H1 (cell line): ENCODE data around the gene NEDD8. TPM values are rescaled to one million over a fixed set of nuclear protein-coding genes. Genes with fewer than 3 reads are reported as not detected.

Source experiments
- CTCF ChIA-PET: fragments of 300-600 bp; sonication (Branson Sonifier 250); formaldehyde crosslinking; loops from one replicate; lab custom pipeline; 2021; ENCODE audit not compliant: partially characterized antibody; lab: Charles Lee
- POLR2A ChIA-PET: fragments of 300-600 bp; sonication (Branson Sonifier 250); formaldehyde crosslinking; loops from one replicate; lab custom pipeline; 2021; ENCODE audit warnings: inconsistent platforms; ENCODE audit not compliant: partially characterized antibody; lab: Charles Lee
- DNase-seq, 2 experiments: peaks; one replicate each; pipeline versions ENCODE4 v3.0.0 to v3.0.0-alpha.2; 2010 to 2022; ENCODE audit warnings: low spot score in 2 of 2, low read depth in 1 of 2, mixed read lengths in 1 of 2
- FAIRE-seq: peaks from 2 replicates; lab custom pipeline; 2011; peaks lifted over from hg19 to GRCh38; lab: Jason Lieb, UNC
- H2AFZ ChIP-seq: 2 replicates; pipeline ENCODE4 v1.8.1; 2012; ENCODE audit warnings: low read length, inconsistent platforms
- H2AK5ac ChIP-seq: 2 replicates; pipeline ENCODE4 v1.6.1; 2013; ENCODE audit warnings: low read depth, low read length
- H2BK120ac ChIP-seq: replicated peaks from 2 replicates; pipeline ENCODE3; 2013; ENCODE audit warnings: low read depth, low read length, inconsistent platforms
- H2BK12ac ChIP-seq: 2 replicates; pipeline ENCODE4 v1.6.1; 2013; ENCODE audit warnings: low read depth, low read length
- H2BK15ac ChIP-seq: 2 replicates; pipeline ENCODE4 v1.6.1; 2013; ENCODE audit warnings: low read length
- H2BK20ac ChIP-seq: 2 replicates; pipeline ENCODE4 v1.6.1; 2013; ENCODE audit warnings: low read length
- H2BK5ac ChIP-seq: 2 replicates; pipeline ENCODE4 v1.6.1; 2013; ENCODE audit warnings: low read depth, low read length
- H3K14ac ChIP-seq: 2 replicates; pipeline ENCODE4 v1.6.1; 2013; ENCODE audit warnings: inconsistent platforms; ENCODE audit not compliant: insufficient read length
- H3K18ac ChIP-seq: 2 replicates; pipeline ENCODE4 v1.6.1; 2013; ENCODE audit warnings: low read length; ENCODE audit errors: extremely low read depth
- H3K23ac ChIP-seq: 2 replicates; pipeline ENCODE4 v1.6.1; 2013; ENCODE audit warnings: inconsistent platforms; ENCODE audit not compliant: insufficient read length
- H3K23me2 ChIP-seq: 2 replicates; pipeline ENCODE4 v1.6.1; 2013; ENCODE audit warnings: low read depth, low read length
- H3K27ac ChIP-seq: 2 replicates; pipeline ENCODE4 v1.6.1; 2011; ENCODE audit warnings: low read depth, low read length, inconsistent platforms
- H3K27me3 ChIP-seq, 4 experiments: replicated peaks in 1 of 4; 1 replicate in 1 of 4; 2 replicates in 3 of 4; pipeline versions ENCODE4 v1.6.1 to v1.8.1; 2011 to 2013; ENCODE audit warnings: low read length in 3 of 4, mild to moderate bottlenecking in 3 of 4, inconsistent platforms in 2 of 4, mixed read lengths in 2 of 4, moderate library complexity in 1 of 4; ENCODE audit not compliant: control insufficient read depth in 3 of 4, insufficient read depth in 3 of 4; ENCODE audit errors: extremely low read depth in 1 of 4
- H3K36me3 ChIP-seq, 4 experiments: 2 replicates each; pipeline versions ENCODE4 v1.6.1 to v1.8.1; 2011 to 2013; ENCODE audit warnings: mild to moderate bottlenecking in 4 of 4, low read length in 3 of 4, moderate library complexity in 2 of 4, control low read depth in 1 of 4, inconsistent platforms in 1 of 4; ENCODE audit not compliant: insufficient read depth in 4 of 4, control insufficient read depth in 2 of 4
- H3K4ac ChIP-seq: replicated peaks from 2 replicates; pipeline ENCODE3; 2013; ENCODE audit warnings: low read length, low read depth, mixed read lengths, inconsistent platforms; ENCODE audit not compliant: insufficient read length
- H3K4me1 ChIP-seq, 4 experiments: replicated peaks in 1 of 4; 1 replicate in 1 of 4; 2 replicates in 3 of 4; pipeline versions ENCODE4 v1.6.1 to v1.8.1; 2011 to 2013; ENCODE audit warnings: low read length in 3 of 4, inconsistent platforms in 2 of 4, mixed read lengths in 1 of 4; ENCODE audit not compliant: insufficient read depth in 4 of 4, control insufficient read depth in 3 of 4
- H3K4me2 ChIP-seq, 2 experiments: 2 replicates each; pipeline versions ENCODE4 v1.6.1 to v1.8.1; 2011 to 2013; ENCODE audit warnings: low read depth in 2 of 2, low read length in 2 of 2, control low read depth in 1 of 2, inconsistent platforms in 1 of 2, mild to moderate bottlenecking in 1 of 2; ENCODE audit not compliant: insufficient read depth in 1 of 2
- H3K4me3 ChIP-seq, 4 experiments: fragments of 200-600, 300-600 bp in 1 of 4; sonication (generic), shearing (Covaris generic), sonication (Bioruptor Twin) in 1 of 4; 2 replicates each; pipeline versions ENCODE4 v1.5.1 to v1.8.1; 2011 to 2016; ENCODE audit warnings: low read length in 4 of 4, low read depth in 3 of 4, control low read depth in 2 of 4, inconsistent platforms in 2 of 4, mild to moderate bottlenecking in 2 of 4, mixed read lengths in 1 of 4, moderate library complexity in 1 of 4; ENCODE audit not compliant: insufficient read depth in 2 of 4; ENCODE audit errors: extremely low read depth in 1 of 4
- H3K56ac ChIP-seq: replicated peaks from 2 replicates; pipeline ENCODE3; 2013; ENCODE audit warnings: low read depth, mild to moderate bottlenecking, mixed read lengths, low read length, inconsistent platforms; ENCODE audit not compliant: insufficient read length
- H3K79me1 ChIP-seq: 2 replicates; pipeline ENCODE4 v1.6.1; 2013; ENCODE audit warnings: low read depth, low read length, control low read depth
- H3K79me2 ChIP-seq, 2 experiments: 2 replicates each; pipeline versions ENCODE4 v1.6.1 to v1.8.1; 2012 to 2013; ENCODE audit warnings: low read length in 2 of 2, mild to moderate bottlenecking in 2 of 2, inconsistent platforms in 1 of 2; ENCODE audit not compliant: insufficient read depth in 2 of 2, control insufficient read depth in 1 of 2
- H3K9ac ChIP-seq, 4 experiments: replicated peaks in 1 of 4; 1 replicate in 1 of 4; 2 replicates in 3 of 4; pipeline versions ENCODE4 v1.6.1 to v1.8.1; 2011 to 2013; ENCODE audit warnings: low read depth in 3 of 4, low read length in 3 of 4, control low read depth in 2 of 4, mild to moderate bottlenecking in 2 of 4, moderate library complexity in 2 of 4, inconsistent platforms in 1 of 4; ENCODE audit errors: extremely low read depth in 1 of 4
- H3K9me3 ChIP-seq, 2 experiments: 2 replicates each; pipeline versions ENCODE4 v1.6.1 to v1.8.1; 2012 to 2013; ENCODE audit warnings: mild to moderate bottlenecking in 2 of 2, moderate library complexity in 2 of 2, control low read depth in 1 of 2, inconsistent platforms in 1 of 2, low read depth in 1 of 2, low read length in 1 of 2, mixed read lengths in 1 of 2; ENCODE audit not compliant: insufficient read depth in 2 of 2
- H4K20me1 ChIP-seq, 2 experiments: replicated peaks in 1 of 2; 2 replicates each; pipeline versions ENCODE3 to v1.8.1; 2011 to 2013; ENCODE audit warnings: inconsistent platforms in 2 of 2, low read length in 2 of 2, mild to moderate bottlenecking in 1 of 2; ENCODE audit not compliant: insufficient read depth in 2 of 2, control insufficient read depth in 1 of 2
- H4K5ac ChIP-seq: 2 replicates; pipeline ENCODE4 v1.6.1; 2013; ENCODE audit warnings: low read length, low read depth, mixed read lengths, inconsistent platforms; ENCODE audit not compliant: insufficient read length
- H4K8ac ChIP-seq: 2 replicates; pipeline ENCODE4 v1.8.0; 2013; ENCODE audit warnings: mild to moderate bottlenecking, moderate library complexity, low read length, inconsistent platforms; ENCODE audit not compliant: insufficient read depth; ENCODE audit errors: extremely low read depth
- H4K91ac ChIP-seq: replicated peaks from 2 replicates; pipeline ENCODE3; 2013; ENCODE audit warnings: low read length, mixed read lengths, inconsistent platforms; ENCODE audit not compliant: insufficient read length
- RAD21 ChIP-seq, 2 experiments: IDR thresholded peaks in 1 of 2; conservative IDR thresholded peaks in 1 of 2; 2 replicates each; pipeline ENCODE4 v1.6.1; 2011; ENCODE audit warnings: low read depth in 2 of 2, low read length in 2 of 2, improper control_type of control experiment in 1 of 2, inconsistent platforms in 1 of 2, mild to moderate bottlenecking in 1 of 2, moderate library complexity in 1 of 2
- WGBS, 2 experiments: shearing (Covaris generic) in 1 of 2; methylation state at CpG; one replicate each; pipeline versions ENCODE4 v1.1.6 to v1.1.7; 2013 to 2015; ENCODE audit warnings: low lambda C conversion rate in 2 of 2, mixed read lengths in 2 of 2, inconsistent platforms in 1 of 2, low coverage in 1 of 2, missing lambda C conversion rate in 1 of 2; ENCODE audit not compliant: insufficient replicate concordance in 2 of 2, insufficient coverage in 1 of 2, insufficient read length in 1 of 2; ENCODE audit errors: extremely low coverage in 1 of 2, missing lambda C conversion rate in 1 of 2; 5-methylcytosine and 5-hydroxymethylcytosine counted together
- polyA plus RNA-seq, 7 experiments: library from polyadenylated mRNA; depleted of rRNA in 3 of 7; stranded (reverse) in 5 of 7; unstranded in 2 of 7; fragments of >200 nt in 5 of 7; fragments of 200-250 nt in 2 of 7; gene quantifications; 1 replicate in 5 of 7; 2 replicates in 1 of 7; 4 replicates in 1 of 7; pipeline versions ENCODE4 v1.2.1 to v1.2.3, GENCODE V29; 2011 to 2013; ENCODE audit warnings: missing spikeins in 2 of 7, mixed read lengths in 2 of 7
- total RNA-seq: library from RNA; stranded (reverse); fragmentation: NEBNext Ultra II Directional; extraction: Animal tissue kit (Norgen Biotek cat#: 25700); gene quantifications from 2 replicates; pipeline ENCODE4 v1.2.1, GENCODE V29; 2021
- TF ChIP-seq, protein P1 (sequence below): IDR thresholded peaks from 2 replicates; pipeline ENCODE4 v1.6.1; 2012; ENCODE audit warnings: inconsistent platforms

The NEDD8 gene
- total and polyA plus RNA-seq, 2 of the 8 experiments (the other 6 are each of a cell fraction or from before 2014, with no cell fraction given) = 253 to 317 TPM

DNA sequence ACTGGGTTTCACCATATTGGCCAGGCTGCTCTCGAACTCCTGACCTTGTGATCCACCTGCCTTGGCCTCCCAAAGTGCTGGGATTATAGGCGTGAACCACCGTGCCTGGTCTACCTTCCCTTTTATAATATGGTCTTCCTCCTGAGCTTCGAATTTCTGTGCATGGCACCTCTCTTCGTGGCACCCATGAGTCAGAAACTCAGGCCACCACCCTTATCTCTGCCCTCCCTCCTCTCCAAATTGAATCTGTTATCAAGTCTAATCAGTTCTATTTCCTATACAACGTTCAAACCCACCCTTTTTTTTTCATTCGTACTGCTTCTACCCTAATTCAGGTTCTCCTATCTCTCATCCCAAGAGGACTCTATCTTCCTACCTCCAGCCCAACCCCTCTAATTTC, 15.3 kb upstream of the NEDD8 start:
- TF ChIP-seq, protein P1, sequence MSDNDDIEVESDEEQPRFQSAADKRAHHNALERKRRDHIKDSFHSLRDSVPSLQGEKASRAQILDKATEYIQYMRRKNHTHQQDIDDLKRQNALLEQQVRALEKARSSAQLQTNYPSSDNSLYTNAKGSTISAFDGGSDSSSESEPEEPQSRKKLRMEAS = no peak
- TF ChIP-seq RAD21 (IDR thresholded peaks at IDR 0.05 in 1 of 2, conservative IDR thresholded peaks at IDR 0.05 in 1 of 2; ENCODE audit: low read depth in 2 of 2, low read length in 2 of 2) = no peak
- TF ChIP-seq, all 59 proteins: peak for 0
- Histone ChIP-seq H3K79me1 (no peaks in the 10 kb centered on the region), H3K14ac (no peak overlapping the region), H3K79me2 (no peaks in the 10 kb centered on the region), H3K27ac (no peak overlapping the region), H2BK20ac (no peak overlapping the region), H2AK5ac (no peak overlapping the region), H4K20me1 (no peaks in the 10 kb centered on the region), H3K4me1 (peaks cover 0 to 4% (median 0%) of the 10 kb centered on the region in 4 experiments; a peak in 2 of 7 replicates), H2BK5ac (no peak overlapping the region), H3K4ac (no peak overlapping the region), H2BK12ac (no peak overlapping the region), H3K9ac (no peak overlapping the region), H3K23ac (no peak overlapping the region), H4K5ac (no peak overlapping the region), H4K8ac (no peak overlapping the region), H2BK120ac (no peak overlapping the region), H3K18ac (no peak overlapping the region), H2BK15ac (no peak overlapping the region), H3K4me3 (no peak overlapping the region), H3K4me2 (no peak overlapping the region), H3K56ac (no peak overlapping the region), H3K9me3 (no peaks in the 10 kb centered on the region), H3K36me3 (no peaks in the 10 kb centered on the region), H4K91ac (no peak overlapping the region), H3K27me3 (no peaks in the 10 kb centered on the region), H3K23me2 (peaks cover 2% of the 10 kb centered on the region; the same call in 1 of the 2 replicates), H2AFZ (no peak overlapping the region)
- WGBS, 2 experiments = 84 to 100% methylated on average over 2 to 6 of the region's 7 CpGs
- POLR2A ChIA-PET = interaction anchor here (0.8 to 4.2 kb wide), 12 partner anchors 10 to 59 kb away, joined by 3 to 20 read pairs (median 4); partner anchors contain the start of genes CHMP4A, DHRS1, NOP9 and RABGGTA
- CTCF ChIA-PET = interaction anchor here (1.0 to 9.4 kb wide), 7 partner anchors 23 to 64 kb away, joined by 3 to 163 read pairs (median 14); partner anchors contain the start of genes CIDEB, DHRS1, LTB4R and NOP9
- FAIRE-seq = no peak
- no peak for DNase-seq
